GM10266 (cell line): ENCODE results near the gene MAGI2.

Experiments used
- DNase-seq: peaks from one replicate; pipeline ENCODE4 v3.0.0; 2012; ENCODE audit errors: extremely low spot score
- TF ChIP-seq, protein P1 (sequence below): IDR thresholded peaks from 2 replicates; pipeline ENCODE4 v1.5.1; 2012; ENCODE audit warnings: mild to moderate bottlenecking, low read depth; ENCODE audit not compliant: control insufficient read depth, insufficient read depth; ENCODE audit errors: missing control alignments

The MAGI2 gene

DNA sequence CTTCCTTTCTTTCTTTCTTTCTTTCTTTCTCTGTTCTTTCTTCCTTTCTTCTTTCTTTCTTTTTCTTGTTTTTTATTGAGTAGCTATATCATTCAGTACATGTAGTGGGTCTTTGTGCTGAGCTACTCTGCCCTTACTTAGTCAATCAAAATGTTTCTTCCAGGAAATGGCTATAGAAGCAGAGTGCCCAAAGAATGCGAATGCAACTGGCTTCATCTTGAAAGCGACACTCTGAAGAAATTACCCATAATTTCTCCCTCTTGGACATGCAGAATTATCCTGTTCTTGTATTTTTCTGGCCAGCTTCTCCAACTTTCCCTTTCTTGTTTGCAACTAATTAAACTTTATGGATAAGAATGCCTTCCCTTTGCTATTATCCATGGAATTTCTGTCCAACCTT, 441.5 kb downstream of the MAGI2 start:
- DNase-seq, result no peak
- TF ChIP-seq, protein P1, sequence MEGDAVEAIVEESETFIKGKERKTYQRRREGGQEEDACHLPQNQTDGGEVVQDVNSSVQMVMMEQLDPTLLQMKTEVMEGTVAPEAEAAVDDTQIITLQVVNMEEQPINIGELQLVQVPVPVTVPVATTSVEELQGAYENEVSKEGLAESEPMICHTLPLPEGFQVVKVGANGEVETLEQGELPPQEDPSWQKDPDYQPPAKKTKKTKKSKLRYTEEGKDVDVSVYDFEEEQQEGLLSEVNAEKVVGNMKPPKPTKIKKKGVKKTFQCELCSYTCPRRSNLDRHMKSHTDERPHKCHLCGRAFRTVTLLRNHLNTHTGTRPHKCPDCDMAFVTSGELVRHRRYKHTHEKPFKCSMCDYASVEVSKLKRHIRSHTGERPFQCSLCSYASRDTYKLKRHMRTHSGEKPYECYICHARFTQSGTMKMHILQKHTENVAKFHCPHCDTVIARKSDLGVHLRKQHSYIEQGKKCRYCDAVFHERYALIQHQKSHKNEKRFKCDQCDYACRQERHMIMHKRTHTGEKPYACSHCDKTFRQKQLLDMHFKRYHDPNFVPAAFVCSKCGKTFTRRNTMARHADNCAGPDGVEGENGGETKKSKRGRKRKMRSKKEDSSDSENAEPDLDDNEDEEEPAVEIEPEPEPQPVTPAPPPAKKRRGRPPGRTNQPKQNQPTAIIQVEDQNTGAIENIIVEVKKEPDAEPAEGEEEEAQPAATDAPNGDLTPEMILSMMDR, result no peak

DNA sequence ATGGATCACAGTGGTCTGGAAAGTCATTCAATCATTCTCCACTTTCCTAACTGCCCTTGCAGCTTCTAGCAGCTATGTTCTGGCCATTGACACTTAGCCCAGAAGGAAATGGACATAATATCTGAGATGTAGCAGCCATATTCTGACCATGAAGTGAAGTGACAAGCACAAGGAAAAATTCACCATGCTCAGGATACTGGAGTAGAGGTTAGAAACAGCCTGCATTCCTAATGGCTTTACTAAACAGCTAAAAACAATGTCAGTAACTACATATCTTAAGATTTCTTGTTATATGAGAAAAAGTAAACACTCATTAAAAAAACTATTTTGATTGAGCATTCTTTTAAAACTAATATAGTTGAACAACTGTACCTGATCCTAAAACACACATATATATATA, 443.8 kb downstream of the MAGI2 start:
- no peak for DNase-seq
- TF ChIP-seq, protein P1, result no peak

DNA sequence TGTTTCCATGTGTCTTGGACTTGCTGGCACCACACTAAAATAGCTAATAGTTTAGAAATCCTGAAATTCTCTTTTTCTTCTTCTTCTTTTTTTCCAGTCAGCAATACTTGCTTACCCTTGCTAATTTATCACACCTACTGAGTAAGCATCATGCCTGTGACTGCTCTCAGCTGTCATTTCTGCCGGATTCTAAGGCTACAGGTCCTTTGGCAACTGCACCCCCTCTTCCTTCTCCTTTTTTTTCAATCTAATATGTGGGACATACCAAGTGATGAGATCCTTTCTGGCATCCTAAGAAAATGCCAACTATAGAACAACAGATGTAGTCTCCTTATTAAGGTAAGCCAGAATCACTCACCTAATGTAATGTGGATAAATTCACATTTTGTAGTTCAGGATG, 444.7 kb downstream of the MAGI2 start:
- no peak for DNase-seq
- TF ChIP-seq, protein P1, result no peak

DNA sequence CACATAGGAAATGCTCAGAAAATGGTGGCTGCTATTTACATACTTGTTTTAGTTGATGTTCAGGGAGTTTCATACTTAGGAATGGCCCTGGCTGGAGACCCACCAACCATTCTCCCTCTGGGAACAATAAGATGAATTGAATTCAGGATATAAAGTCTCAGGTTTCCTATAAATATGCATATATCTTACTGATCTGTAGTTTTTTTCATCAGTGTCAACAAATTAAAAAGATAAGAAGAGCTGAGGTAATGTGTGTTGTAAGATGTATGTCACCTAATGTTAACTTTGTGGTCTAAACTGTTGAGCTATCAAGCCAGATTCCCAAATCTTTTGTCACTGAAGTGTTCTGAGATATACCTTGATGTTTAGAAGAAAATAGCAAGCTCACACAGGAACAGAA, 457.5 kb downstream of the MAGI2 start:
- TF ChIP-seq, protein P1, result no peak
- DNase-seq, result no peak

DNA sequence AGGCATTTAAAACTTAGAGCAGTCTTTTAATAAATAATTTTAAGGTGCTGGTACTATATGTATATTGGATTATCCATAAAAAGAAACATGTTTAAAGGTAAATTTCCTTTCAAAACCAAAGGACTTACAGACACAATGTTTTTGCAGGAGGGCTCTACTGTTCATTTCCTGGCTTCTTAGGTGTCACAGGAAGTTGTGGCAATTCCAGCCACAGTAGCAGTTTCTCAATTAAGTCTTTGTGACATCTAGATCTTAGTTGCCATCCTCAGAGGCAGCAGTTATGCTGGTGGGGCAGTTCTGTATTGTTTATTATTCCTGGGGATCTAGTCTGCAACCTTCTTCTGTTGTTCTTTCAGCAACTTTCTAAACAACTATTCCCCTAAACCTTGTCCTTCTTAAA, 460.1 kb downstream of the MAGI2 start:
- no peak for DNase-seq
- TF ChIP-seq, protein P1, result no peak

DNA sequence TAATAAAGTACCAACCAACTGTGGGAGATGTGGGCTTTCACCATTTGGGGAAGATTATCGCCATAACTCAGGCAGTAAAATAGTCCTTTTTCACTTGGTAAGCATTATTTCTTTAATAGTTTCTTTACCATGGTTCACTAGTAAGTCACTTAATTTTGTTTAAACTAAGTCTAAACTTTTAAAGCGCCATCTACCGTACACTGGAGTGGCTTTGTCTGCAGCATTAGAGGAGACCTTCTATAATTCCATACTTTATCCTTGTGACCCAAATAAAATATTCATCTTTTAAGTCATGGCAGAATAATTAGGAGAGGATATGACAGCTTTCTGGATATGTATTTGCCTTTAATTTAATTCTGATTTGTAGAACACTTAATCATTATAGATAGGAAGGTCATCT, 468.0 kb downstream of the MAGI2 start:
- DNase-seq, result no peak

DNA sequence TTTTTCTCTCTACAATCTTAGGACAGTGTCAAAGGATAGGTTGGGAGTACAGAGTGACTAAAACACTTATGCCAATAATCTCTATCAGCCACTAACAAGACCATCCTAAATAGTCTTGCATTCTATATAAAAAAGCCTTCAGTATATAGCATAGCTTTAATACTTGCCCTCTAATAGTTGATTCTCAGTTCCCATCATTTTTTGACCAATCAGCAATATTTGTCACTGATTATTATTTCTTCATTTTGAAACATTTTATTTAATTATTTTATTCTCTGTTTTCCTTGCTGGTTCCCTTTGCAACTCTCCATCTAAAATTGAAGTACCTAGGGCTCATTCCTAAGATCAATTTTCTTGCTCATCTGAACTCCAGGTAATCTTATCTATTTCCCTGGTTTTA, 470.0 kb downstream of the MAGI2 start:
- DNase-seq, result no peak

More for the DNA sequence above, 468.0 kb downstream of the MAGI2 start:
- TF ChIP-seq, protein P1, result no peak

More for the DNA sequence above, 470.0 kb downstream of the MAGI2 start:
- TF ChIP-seq, protein P1, result no peak
